SHP77 (cell line): ENCODE data around the gene POLR3GL.

Experiments used
- DNase-seq, 2 experiments: peaks; one replicate each; lab custom pipeline; 2025; lab: John Stamatoyannopoulos, UW

POLR3GL gene

DNA sequence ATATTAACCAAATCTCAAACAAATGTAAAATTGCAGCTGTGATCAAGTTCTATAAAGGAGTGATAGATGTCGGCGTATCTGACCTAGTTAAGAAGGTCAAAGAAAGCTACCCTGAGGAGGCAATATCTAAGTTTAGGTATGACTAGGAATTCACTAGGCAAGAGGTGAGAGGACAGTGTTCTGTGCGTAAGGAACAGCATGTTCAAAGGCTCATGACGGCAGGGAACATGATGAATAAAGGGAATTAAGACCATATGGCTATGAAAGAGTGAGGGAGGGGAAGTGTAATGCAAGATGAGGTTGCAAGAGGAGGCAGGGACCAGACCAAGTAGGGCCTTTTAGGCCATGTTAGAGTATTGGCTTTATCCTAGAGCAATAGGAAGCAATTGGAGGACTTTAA, 15.3 kb upstream of the POLR3GL start:
- DNase-seq, result no peak

DNA sequence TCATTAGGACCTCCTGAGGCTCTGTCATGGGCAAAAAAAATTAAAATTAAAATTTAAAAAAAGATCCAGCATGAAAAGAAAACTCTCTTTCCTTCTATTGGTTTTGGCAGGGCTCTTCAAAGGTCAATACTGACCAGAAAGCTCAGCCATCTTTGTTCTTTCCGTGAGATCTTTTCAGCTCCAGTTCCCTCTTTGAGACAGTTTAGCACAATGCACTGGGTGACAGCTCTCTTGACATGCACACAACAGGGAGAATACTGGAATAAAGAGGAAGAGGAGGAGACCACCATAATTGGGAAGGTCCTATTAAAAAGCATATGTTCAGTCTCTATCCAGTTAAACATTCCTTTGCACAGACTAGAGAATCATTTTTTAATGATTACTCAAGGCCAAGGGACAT, 13.0 kb upstream of the POLR3GL start:
- no peak for DNase-seq

DNA sequence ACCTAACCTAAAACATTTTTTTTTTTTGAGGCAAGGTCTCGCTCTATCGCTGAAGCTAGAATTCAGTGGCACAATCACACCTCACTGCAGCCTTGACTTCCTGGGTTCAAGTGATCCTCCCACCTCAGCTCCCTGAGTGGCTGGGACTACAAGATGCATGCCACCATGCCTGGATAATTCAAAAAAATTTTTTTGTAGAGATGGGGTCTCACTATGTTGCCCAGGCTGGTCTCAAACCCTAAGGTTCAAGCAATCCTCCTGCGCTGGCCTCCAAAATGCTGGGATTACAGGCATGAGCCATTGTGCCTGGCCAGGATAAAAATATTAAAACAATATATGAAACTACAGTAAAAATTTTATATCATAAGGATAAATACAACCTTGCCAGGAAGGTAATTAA, 11.6 kb upstream of the POLR3GL start:
- no peak for DNase-seq

DNA sequence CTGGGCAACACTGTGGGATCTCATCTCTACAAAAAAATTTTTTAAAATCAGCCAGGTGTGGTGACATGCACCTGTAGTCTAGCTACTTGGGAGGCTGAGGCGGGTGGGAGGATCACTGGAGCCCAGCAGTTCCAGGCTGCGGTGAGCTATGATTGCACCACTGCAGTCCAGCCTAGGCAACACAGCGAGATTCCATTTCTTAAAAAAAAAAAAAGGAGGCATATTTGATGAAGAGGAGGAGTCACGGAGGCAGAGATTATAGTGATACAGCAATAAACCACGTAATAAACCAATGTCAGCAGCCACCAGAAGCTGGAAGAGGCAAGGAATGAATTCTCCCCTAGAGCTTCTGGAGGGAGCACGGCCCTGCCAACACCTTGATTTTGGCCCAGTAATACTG, 10.6 kb upstream of the POLR3GL start:
- DNase-seq, result no peak

DNA sequence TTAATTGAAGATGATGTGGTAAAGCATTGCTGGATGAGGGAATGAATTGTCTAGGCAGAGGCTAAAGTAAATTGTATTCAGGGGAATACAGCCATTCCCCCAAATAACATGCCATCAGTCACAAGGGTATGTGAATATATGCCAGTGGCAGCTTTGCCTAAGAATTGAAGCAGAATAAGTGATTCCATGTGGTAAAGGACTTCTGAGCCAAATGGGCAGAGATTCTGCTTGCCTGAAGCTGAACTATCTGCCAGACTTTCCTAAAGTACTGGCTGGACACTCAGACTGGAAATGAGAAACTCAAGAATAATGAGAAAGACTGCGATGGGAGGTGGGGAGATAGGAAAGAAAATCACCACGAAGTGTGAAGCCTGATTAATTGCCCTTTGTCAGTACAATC, 9.1 kb upstream of the POLR3GL start:
- DNase-seq, result no peak

DNA sequence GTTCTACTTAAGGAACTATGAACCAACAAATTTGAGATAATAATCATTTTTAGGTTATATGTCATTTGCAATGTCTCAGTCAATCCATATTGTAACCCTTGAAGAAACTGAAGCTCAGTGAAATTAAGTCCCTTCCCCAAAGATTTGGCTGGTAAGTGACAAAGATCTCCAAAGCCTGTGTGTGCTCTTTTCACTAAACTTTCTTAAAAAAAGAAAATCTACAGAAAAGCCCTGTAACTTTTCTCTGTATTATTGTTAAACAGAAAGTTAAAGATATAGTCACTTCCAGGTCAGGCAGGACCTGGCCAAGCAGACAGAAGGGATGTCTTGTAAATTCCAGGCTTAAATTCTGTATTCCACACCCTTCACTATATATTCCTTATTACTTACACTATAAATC, 8.1 kb upstream of the POLR3GL start:
- DNase-seq, result no peak

DNA sequence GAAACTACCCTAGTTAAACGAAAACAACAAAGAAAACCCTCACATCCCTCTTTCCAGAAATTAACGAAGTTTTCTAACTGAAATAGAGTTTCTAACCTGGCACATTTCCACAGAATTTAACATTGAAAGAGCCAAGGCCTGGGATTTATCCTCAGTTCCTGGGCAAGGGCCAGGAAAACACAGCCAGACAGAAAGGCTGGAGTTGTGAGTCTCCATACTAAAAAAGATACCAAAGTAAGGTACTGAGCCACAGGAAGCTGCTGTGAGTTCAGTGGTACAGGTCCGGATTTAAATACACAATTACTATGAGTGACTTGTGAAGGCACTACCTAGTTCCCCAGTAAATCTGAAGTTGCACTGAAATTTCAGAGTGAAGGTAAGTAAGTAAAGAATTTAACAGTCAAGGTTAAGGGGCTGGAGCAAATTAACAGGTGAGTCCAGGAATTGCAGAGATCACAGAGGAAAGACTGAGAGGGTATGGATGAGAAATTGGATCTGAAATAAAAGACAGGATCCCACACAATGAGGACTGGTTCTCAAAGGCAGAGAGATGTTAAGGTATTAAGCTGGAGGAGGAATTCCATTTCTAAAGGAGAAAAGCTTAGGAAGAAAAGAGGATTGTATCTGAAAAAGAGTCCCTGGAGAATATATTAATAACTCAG, 7.6 kb upstream of the POLR3GL start:
- peak in 1 of 2 experiments; percentile 17 for DNase-seq

DNA sequence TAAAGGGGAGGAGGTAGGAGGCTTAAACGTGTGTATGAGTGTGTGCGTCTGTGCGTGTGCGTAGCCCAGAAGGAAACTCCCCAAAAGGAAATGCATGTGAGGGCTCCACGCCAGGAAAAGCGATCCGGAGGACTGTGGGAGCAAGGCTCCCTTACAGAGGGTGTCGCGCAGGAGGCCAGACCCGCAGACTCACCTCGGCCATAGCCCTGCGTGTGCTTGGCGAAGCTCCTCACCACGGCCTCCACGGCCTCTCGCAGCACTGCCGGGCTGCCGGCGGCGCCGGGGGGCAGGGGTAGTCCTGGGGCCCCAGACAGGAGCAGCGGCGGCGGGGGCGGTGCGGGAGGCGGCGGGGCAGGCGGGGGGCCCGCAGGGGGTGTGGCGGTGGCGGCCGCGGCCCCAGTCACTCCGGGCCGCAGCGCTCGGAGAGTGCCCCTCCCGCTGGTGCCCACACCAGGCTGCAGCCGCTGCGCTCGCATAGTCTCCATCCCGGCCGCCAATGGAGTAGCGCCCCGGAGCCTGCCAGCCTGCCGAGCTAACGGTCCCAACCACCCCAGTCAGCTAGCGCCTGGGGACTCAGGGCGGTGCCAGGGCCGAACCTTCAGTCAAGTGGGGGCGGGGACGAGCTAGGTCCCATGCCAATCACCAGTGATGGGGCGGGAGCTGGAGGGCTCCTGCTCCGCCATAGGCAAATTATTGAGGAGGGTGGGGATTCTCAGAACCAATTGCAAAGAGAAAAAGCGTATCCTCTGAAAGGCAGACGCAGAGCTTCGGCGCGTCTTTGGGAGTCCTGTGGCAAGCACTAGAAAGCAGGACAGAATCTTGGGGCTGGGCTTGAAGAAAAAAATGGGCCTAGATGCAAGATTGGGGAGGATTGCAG, 6.8 kb upstream of the POLR3GL start, which contains the start of gene LIX1L:
LIX1L (minus strand) TSS at position 575 of the 877 bp plus-strand sequence; CDS start at position 485, 90 bp downstream.
- DNase-seq, result peak; percentile 99 to 100

DNA sequence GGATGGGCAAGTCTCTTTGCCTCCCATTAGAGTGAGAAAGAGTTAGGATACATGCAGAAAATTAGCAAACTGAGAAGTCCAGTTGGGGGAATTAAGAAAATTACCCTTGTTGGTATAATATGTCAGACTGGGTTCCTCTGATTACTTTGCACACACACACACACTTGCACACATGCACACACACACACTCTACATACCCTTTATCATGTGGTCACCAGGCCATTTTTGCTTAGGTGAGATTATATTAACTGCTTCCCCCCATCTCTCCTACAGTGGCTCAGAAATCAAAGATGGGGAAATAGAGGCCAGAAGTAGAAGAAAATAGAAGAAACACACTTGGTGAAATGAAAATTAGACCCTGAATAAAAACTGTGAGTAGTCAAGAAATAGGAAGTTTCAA, 5.8 kb upstream of the POLR3GL start:
- no peak for DNase-seq

DNA sequence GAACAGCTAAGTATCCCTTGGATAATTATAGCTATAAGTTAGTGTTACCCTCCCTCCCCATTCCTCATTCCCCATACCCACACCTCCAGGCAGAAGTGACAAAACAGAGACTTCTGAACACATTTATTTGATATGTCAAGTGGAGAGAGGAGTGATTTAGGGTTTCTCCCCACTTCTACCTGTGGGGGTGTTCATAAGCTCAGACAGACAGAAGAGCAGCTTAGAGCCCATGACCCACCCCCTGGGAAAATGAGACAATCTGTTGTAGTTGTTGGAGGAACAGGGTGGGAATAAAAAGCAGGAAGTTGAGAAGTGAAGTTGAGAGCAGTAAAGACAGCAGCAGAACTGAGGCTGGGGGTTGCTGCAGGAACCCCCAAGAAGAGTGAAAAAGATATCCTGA, 5.2 kb upstream of the POLR3GL start:
- no peak for DNase-seq

DNA sequence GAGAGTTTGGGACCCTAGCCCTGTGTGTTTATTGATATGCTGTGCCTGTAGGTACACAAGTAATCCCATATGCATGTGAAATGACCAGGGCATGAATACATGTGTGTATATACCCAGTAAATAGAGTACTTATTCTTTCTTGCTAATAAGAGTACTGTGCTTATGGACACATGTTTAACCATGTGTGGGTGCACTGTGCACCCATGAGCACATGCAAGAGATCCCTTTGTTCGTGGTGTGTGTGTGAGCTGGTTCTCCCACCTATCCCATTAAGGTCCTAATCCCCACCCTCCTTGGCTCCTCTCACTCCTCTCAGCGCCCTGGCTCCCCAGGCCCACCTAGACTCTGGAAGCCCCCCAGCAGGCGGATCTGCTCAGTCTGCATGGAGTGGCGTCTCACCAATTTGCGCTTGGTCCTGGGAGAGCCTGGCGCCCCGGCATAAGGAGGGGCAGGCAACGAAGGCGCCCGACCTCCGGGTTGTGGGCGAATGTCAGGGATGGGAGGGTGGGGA, 4.5 kb upstream of the POLR3GL start:
- DNase-seq, result peak in 1 of 2 experiments; percentile 37

DNA sequence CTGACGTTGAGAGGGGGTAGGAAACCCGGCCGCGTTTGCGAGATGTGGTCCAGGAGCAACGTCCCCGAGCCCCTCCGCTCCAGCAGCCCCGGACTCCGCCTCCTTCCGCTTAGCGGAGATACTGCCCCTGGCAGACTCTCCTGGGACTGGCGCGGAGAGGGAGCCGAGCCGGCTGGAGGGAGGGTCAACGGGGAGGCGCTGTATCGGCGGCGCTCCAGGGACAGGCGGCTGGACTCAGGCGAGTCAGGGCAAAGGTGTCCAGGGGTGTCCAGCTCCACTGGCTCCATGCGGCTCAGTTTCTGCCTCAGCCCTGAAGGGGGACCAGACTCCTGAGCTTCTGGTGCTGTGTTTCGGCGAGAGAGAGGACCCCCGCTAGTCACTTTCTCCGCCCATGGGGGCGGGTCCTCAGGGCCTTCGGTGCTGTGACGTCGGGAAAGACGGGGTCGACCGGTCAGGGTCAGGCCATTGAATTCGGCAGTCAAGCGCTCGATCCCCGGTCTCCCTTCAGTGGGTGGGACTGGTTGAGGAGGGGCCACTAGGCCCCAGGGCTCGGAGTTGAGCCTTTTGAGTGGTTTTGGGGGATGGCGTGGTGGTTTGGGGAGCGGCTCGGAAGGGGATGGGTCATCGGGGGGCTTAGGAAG, 3.9 kb upstream of the POLR3GL start:
- peak; percentile 91 to 92 for DNase-seq

DNA sequence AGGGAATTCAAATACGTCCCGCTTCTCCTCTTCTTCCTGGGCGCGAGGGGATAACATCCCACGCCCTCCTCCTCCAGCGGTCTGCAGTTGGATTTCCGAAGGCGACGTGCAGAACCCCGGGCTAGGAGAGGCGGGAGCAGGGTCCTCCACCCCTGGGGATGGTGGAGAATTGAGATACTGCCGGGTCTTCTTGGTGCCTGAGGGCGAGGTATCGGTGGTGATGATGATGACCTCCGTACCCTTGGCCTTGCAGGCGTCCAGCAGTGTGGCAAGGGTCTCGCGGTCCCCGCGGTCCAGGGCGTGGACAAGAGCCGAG, 3.4 kb upstream of the POLR3GL start:
- peak in 1 of 2 experiments; percentile 31 for DNase-seq

DNA sequence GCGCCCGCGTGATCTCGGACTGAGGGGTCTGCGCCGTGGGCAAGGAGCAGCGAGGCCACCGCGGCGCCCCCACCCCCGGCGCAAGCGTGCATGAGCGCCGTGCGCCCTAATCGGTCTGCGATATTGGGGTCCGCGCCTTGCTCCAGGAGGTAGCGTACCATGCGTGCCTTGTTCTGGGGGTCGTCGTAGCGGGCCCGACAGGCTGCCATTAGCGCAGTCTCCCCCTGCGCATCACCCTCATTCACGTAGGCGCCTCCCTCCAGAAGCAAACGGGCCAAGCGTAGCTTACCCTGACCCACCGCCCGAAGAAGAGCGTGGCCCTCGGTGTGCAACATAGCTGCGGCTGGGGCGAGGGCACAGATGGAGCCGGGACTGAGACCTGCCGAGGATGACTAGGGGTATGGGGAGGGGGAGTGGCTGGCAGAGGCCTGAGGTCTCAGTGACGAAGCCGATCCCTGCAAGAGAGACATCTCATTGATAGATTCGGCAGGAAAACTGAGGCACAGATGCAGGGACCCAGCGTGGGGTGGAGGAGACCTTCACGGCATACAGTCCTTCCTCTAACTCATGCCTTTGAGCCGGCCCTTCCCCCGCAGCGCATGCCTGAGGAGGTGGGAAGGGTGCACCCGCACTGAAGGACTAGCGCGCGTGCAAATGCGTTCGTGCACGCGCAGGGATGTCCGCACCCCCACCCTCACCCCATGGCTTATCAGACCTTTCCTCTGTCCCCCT, 2.9 kb upstream of the POLR3GL start:
- peak; percentile 35 to 57 for DNase-seq

DNA sequence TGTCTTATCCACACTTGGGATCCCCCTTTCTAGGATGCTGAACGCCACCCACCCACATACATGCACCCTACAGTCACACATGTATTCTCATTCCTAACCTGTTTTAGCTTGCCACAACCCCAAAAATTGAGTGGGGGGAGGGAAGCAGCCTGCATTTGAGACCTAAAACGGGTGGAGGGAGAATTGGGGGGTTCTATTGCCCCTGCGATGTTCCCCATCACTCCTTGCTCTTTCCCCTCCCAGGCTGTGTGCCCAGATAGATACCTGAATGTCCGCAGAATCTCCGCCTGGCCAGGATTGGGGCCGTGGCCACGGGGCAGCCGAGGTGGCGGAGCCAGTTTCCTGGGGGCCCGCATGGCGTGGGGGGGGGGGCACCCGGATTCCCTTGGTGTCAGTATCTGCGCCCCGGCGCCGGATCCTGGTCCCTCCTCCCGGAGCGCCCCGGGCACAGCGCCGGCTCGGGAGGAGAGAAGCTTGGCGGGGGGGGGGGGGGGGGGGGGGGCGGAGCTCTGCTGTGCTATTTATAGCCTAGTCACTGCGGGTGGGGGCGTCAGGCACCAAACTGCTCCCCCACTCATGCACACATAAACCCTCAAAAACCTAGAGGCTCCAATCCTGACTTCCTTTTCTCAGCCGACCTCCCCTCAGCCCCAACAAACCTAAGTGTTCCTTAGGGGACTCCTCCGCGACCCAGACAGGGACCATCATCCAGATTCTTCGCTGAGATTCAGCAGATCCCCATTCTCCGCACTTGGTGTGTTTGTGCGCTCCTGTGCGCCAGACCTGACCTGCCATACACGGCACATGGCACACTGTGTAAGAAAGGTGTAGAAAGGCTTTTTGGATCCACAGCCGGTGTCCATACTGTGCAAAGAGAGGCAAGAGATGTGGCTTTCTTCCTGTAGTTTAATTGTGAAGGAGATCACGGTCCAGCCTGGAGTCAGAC, 2.1 kb upstream of the POLR3GL start:
- DNase-seq, result peak; percentile 41 to 58

DNA sequence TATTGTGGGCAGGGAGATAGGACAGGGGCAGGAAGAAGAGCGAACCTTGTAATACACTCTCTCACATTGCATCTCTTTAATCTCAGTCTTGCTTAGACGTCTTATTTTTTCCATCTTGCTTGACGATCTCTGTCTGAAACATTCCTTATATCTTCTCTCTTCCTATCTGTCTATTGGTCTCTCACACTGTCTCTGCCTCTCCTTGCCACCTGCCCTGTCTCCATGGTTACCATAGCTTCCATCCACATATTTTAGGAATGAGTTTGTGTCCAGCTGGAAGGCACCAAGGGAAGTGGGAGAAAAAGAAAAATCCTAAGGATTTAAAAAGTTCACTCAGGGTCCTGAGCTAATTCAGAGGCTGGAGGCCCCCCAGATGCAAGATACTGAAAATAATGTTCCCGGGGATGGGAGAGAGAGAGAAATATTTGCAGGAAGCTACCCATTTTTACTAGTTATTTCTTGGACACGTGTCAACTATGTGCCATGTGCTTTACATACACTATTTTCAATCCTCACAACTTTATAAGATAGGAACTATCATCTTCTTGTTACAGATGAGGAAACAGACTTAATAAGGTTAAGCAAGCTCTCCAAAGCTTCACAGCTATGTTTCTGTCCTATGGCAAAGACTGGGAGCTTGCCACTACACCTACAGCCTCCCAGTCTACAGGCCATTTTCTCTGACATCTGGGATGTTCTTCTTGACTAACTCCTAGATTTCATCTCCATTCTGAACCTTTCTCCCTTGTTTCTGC, 1.0 kb upstream of the POLR3GL start:
- DNase-seq, result peak; percentile 75 to 83

DNA sequence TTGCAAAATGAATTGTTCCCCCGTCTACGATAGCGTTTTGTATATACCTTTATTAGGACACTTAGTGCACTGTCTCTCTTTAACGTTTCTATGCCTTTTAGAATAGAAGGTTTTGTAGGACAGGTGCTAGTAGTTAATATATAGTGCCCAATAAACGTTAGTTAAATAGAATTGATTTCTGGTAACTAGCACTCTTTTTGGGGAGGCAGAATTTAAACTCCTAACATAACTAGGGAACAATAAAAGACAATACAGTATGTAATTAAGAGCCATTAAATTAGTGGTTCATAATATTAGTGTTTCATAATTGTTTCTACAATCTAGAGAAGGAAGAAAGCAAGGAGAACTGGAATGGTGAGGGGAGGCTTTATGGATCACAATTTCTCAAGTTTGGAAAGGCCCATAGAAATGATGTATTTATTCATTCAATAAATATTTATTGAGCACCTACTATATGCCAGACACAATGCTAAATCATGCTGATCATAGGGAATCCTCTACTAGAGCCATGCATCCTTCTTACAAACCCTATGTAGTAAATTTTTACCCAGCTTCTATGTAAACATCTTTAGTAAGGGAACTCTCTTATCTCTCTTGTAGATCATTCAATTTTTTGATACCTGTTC, 742 bp downstream of the POLR3GL start:
- no peak for DNase-seq

DNA sequence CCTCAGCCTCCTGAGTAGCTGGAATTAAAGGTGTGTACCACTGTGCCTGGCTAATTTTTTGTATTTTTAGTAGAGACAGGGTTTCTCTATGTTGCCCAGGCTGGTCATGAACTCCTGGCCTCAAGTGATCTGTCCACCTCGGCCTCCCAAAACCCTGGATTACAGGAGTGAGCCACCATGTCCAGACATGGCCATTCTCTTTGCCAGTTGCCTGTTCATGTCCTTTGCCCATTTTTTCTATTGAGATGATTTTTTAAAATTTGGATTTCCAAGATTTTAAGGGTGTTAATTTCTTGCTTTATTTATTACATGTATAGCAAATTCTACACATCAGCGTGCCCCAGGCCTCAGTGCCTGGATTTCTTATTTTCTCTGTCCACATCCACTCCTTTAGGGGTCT, 2.8 kb downstream of the POLR3GL start:
- DNase-seq, result no peak

DNA sequence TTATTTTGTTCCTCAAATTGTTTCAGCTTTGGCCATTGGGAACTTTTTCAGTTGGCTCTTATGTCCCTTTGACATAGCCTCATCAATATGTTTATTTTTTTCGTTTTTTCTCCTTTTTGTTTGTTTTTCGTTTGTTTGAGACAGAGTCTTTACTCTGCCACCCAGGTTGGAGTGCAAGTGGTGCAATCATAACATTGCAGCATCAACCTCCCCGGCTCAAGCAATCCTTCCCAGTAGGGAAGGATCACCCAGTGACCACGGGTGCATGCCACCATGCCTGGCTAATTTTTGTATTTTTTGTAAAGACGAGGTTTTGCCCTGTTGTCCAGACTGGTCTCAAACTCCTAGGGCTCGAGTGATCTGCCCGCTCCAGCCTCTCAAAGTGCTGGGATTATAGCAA, 8.1 kb downstream of the POLR3GL start:
- DNase-seq, result no peak

DNA sequence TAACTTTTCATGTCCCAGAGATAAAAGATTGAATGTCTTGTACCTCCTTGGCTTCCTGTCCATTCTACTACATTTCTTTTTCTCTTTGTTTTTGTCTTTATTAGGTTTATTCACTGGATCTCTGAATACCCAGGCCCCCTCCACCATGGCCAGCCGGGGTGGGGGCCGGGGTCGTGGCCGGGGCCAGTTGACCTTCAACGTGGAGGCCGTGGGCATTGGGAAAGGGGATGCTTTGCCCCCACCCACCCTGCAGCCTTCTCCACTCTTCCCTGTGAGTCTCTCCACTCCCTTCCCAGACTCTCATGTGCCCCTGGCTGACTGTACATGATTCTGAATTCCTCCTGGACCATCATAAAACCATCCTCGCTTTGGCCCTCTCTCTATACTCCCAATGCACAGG, 10.2 kb downstream of the POLR3GL start:
- DNase-seq, result no peak
